GM21360 (cell line): ENCODE results near the gene VWA3B.
"Not testable (repeated sequence)": the region's sequence is repeated elsewhere in the genome, so short reads cannot be mapped to it uniquely, and the experiment has no call there.

Experiments used
- ATAC-seq: cut with Tn5 transposase; IDR thresholded peaks from one replicate; pipeline ENCODE4 v1.9.1; 2021; ENCODE audit warnings: mild to moderate bottlenecking, moderate library complexity; ENCODE audit not compliant: unreplicated experiment

Gene VWA3B

DNA sequence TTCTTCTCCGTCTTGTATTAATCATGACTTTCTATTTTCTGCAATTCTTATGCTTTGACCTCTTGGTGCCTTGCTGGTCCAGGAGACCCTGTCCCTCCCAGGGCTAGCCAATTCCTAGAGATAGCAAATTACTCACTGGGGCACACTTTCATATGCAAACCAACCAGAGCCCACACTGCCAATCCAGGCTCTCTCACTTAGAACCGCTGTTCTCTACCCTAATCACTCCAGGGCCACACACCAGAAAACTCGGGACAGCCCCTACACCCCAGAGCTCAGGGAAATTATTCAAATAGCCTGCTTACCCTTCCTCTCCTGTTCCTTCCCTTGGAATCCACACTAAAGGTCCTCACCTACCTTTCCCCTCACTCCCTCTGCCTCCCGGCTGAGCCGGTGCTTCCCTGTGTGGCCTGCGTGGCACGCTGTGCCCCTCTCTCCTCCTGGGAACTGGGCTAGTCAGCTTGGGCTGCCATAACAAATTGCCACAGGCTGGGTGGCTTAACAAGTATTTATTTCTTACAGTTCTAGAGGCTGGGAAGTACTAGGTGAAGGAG lies 41.7 kb downstream of the VWA3B start:
- ATAC-seq, result no peak

DNA sequence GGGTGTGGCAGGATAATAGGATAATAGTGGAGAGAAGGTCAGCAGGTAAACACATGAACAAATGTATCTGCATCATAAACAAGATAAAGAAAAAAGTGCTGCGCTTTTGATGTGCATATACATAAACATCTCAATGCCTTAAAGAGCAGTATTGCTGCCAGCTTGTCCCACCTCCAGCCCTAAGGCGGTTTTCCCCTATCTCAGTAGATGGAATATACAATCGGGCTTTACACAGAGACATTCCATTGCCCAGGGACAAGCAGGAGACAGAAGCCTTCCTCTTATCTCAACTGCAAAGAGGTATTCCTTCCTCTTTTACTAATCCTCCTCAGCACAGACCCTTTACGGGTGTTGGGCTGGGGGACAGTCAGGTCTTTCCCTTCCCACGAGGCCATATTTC lies 43.1 kb downstream of the VWA3B start:
- not testable (repeated sequence) for ATAC-seq

DNA sequence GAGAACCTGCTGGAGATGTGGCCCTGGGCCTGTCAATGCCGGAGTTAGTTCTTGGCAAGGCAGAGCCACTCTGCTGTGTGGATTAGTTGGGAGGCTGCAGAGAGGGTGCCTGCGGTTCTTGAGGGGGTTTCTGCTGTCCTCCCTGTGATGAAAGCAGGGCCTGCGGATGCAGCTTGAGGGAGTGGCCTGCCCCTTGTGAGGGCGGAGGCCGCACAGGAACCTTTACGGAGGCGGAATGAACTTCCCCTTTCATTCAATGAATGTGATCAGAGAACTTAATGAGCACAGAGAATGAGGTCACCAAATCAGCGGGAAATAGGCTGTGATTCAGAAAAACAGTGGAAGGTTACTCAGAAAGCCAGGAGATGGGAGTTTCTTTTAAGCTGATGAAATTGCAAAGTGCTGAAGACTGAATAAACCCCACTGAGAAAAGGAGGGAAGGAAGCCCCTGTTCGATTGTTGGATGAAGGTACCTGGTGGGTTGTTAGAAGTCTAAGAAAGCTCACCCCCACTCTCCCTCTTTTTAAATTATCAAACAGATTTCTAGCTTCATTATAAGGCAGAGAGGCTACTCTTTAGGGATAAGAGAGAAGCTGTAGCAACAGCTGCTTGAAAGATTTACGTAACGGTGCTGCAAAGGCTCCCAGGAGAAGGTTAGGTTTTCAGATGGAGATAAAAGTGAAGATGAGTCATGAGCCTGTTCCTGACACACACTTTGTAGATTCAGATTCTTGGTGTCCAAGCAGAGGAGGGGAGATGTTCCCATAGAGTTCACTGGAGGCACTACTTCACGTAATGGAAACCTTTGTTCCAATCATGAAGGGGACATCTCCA lies 47.4 kb downstream of the VWA3B start:
- peak; percentile 88 for ATAC-seq

DNA sequence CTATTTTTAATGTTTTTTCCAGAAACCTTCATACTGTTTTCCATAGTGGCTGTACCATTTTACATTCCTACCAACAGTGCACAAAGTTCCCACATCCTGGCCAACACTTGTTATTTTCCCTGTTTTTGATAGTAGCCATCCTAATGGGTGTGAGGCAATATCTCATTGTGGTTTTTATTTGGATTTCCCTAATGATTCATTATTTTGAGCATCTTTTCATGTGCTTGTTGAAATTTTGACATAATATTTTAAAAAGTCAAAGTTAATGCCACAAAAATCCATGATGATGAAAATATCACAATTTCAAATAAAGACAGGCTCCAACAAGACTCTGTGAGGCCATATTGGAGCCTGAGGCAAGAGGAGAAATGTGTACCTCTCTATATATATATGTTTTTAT lies 50.2 kb downstream of the VWA3B start:
- ATAC-seq, result no peak

DNA sequence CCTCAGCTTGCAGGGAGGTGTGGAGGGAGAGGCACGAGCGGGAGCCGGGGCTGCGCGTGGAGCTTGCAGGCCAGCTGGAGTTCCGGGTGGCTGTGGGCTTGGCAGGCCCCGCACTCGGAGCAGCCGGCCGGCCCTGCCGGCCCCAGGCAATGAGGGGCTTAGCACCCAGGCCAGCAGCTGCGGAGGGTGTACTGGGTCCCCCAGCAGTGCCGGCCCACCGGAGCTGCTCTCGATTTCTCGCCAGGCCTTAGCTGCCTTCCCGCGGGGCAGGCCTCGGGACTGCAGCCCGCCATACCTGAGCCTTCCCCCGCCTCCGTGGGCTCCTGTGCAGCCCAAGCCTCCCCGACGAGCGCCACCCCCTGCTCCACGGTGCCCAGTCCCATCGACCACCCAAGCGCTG lies 52.0 kb downstream of the VWA3B start:
- ATAC-seq, result not testable (repeated sequence)

DNA sequence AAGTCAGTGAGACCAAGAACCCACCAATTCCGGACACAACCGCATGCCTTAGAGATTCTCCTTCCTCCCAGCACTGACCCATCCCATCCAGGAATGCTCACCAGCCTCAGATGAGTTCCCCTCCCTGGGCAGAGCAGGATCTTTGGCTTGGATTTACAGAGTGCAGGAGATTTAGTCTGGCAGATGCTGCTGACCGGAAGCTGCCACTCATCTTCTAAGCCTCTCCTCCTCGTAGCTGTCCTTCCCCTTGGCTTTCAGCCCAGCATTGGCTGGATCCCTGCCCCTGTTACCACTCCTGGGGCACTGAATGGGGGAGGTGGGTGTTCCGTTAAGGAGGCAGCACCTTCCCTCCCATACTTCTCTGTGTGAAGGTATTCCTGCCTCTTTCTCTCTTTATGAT lies 53.2 kb downstream of the VWA3B start:
- no peak for ATAC-seq

DNA sequence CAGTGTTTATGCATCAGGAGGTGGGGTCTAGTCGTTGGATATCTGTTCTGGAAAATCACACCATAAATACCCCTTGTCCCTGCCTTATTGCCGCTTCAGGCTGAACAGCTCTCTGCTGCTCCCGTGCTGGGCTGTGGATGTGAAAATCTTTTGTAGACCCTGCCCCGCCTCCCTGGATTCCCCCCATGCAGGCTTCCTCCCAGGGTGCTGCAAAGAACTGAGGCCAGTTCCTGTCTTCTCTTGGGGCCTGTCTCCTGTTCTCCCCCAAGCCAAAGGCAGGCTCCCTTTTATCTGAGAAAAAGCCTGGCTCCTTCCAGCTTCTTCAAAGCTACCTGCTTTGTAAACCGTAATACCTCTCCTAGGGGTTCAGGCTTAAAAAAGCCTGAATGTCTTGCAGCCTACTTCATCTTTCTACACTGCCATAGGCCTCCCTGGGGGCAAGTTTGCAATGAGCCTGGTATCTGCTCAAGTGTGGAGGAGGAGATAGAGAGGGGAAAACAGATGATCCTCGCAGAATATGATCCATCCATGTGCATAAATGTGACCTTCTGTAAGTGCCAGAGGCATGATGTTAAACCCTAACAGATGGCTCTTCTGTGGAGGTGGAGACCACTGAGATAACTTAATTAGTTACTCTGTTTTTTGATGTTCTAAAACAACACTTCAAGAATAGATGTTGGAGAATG lies 55.3 kb downstream of the VWA3B start:
- ATAC-seq, result no peak

DNA sequence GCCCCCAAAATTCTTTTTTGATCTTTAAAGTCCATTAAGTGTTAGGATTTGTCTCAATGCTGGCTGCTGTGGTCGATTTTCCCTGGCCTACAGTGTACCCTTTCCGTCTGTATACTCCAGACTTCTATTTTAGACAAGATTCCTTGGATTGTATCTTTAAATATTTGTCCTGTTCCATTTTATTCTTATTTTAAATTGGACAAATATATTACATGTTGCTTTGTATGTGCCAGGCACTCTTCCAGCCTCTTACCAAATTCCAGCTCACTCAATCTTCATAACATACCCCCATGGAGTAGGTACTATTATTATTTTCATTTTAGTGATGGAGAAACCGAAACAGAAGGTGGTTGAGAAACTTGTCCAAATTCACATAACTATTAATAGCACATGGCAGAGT lies 58.1 kb downstream of the VWA3B start:
- no peak for ATAC-seq

DNA sequence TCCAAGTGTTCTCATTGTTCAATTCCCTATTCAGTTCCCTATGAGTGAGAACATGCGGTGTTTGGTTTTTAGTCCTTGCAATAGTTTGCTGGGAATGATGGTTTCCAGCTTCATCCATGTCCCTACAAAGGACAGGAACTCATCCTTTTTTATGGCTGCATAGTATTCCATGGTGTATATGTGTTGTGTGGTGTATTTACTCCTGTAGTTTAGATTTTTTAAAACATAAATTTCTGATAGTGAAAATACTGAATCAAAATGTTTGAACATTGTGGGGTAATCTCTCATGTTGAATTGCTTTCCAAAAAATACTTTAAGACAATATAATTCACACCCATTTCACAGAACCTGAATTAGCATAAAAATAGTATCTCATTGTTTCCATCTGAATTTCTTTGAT lies 60.9 kb downstream of the VWA3B start:
- ATAC-seq, result not testable (repeated sequence)

DNA sequence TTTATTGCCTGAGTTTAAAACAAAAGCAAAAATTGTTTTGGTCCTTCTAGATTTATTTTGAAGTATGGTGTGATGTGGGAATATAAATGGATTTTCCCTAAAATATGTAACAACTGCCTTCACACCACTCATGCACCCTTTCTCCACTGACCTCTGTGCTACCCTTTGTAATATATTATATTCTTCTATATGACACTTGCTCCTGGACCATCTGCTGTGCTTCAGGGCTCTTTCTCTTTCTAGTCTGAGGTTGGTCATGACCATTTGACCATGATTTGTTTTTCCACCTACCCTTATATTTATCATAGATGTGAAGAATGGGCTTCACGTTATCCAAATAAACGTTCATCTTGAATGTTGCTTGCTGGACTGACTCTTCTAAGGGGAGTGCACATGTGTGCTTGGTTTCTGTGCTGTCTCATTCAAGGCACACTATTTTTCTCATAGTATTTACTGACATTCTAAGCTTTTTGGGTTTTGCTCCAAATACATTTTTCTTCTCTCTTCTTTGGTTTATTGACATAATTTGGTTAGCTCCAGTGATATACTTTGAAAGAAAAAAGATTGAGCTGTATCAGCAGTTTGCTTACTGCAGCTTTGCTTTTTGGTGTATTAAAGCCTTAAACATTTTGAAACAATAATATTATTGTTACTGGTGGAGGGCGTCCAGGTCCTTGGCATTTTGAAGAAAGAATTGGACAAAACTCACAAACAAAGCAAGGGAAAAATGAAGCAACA lies 61.8 kb downstream of the VWA3B start:
- ATAC-seq, result no peak

DNA sequence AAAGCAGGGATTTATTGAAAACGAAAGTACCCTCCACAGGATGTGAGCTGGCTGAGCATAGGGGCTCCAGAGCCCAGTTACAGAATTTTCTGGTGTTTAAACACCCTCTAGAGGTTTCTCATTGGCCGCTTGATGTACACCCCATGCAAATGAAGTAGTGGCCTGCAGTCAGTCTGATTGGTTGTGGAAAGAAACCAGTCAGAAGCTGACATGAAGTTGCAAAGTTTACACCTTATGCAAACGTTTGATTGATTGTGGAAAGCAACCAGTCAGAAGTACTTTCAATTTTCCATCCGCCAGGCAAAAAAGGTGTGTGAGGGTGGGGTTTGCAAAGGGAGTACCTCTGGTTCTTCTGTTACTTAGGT lies 62.3 kb downstream of the VWA3B start:
- no peak for ATAC-seq

DNA sequence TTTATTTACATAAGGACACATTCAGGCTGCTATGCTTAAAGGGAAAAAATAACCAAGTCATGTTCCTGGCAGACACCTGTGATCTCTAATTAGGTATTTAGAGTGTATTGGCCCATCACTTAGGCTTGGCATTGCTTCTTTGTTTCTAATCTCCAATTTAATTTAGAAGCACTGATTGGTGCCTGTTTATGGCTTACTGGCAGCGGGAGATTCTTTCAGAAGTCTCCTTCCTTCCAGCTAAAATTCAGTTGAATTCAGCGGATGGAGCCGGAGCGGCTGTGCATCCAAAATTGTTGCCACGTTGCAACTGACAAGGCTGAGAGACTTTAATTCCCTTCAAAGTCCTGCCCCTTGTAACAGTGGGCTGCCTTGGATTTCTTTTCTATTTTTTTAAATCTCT lies 66.5 kb downstream of the VWA3B start:
- no peak for ATAC-seq

DNA sequence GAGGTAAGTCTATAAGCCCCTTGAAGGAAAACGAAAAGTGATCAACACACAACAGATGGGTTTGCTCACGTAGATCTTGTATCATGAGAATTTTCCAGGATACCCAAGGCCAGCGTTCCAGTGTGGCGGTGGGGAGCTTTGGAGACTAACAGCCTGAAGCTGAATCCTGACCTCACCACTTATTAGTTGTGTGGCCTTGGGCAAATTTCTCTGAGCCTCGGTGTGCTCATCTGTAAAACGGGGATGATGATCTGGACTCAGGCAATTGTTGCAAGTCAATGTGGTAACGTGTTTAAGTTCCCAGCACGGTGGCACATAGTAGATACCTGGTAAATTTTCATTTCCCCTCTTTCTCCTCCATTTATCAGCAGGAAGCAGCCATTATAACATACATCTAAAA lies 68.3 kb downstream of the VWA3B start:
- ATAC-seq, result no peak

DNA sequence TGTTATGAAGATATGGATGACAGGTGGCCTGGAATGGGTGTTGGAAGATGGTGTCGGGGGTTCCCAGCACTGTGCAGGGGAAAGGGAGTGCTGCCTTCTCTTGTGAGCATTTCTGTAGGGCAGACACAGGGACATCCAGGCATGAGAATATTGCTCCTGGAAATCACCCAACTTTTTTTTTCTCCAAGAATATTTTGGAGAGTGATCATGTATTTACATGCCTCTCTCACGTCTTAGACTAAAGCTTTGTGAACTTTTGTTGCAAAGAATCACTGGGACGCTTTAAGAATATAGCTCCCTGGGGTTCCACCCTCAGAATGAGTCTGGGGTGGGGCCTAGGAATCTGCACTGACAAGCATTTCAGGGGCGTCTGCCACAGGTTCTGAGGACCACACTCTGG lies 68.7 kb downstream of the VWA3B start:
- no peak for ATAC-seq

DNA sequence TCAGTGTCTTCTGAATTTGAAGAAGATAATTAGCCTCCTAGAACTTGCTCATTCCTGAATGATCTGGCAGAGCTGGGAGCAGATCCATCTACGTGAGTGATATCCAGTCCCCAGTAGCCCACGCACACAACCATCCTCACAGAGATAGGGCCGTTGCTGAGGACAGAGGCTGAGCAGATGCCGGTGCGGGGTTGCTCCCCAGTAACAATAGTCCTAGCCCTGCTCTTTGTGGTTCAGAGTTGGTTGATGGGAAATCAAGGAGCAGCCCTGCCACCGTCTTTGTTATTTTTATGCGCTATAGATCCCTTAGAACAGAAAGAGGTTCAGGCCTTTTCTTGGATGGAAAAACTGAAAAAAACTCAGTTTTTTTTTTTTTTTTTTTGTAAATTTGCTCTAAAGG lies 69.3 kb downstream of the VWA3B start:
- no peak for ATAC-seq

DNA sequence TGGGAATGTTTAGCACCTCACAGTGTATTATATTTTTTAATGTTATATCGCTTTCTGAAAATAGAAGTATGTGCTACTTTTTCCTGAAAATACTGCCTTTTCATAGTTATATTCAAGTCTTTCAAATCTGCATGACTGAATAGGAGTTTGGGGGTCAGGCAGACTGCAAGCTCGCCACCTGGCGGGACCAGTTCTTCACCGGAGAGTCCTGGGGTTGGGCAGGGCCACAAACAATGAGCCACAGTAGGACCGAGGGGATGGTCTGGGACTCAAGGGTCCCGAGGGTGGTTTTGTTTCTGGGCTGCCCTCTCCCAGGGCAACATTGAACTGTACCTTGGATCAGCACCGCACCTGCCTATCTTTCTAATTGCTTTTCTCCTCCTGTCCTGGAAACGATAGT lies 70.6 kb downstream of the VWA3B start:
- ATAC-seq, result no peak

DNA sequence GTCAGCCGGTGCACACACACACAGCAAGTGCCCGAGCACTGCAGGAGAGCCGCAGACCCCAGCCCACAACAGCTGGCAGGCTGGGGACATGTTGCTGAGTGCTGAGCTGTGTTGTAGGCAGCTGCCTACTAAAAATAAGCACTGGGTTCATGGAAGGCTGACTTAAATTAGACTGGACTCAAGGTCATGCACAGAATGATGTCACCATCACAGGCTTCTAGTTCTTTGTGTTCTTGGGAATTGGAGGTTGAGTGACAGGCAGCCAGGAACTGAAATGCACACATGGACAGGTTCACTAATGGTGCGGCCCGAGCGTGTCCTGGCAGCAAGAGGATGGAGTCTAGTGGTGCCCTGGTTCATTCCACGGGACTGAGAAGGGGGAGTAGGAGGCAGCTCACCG lies 71.3 kb downstream of the VWA3B start:
- ATAC-seq, result no peak

DNA sequence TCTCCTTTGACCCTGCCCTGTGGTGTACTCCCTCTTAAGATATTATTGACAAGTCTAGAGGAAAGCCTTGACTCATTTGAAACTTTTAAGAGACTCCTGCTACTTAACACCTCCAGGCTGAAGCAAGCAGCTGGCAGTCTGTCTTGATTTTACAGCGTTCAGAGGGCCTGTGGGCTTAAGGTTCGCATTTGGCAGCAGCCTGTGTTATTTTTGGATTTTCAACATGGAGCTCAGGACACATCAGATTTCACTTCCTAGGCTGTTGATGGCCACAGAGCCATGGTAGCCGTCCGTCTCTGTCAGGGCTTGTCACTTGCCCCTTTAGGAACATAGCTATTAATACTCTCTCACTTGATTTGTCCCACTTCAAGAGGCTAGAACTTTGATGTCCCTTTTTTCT lies 73.6 kb downstream of the VWA3B start:
- ATAC-seq, result no peak

DNA sequence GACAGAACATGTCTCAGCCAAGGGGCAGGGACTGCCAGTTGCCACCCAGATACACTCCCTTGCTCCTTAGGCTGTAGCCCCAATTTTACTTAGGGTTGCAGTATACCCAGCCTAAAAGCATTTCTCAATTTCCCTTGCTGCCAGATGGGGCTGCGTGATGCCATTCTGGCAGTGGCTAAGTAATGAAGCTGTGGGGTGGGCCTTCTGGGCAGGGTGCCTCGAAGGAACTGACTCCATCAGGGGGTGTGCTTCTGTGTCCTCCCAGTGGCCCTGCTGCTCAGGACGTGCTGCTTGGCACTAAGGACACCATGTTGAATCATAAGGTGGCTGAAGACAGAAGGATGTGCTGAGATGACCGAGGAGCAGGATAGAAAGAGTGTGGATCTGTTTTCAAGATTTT lies 74.2 kb downstream of the VWA3B start:
- ATAC-seq, result no peak

DNA sequence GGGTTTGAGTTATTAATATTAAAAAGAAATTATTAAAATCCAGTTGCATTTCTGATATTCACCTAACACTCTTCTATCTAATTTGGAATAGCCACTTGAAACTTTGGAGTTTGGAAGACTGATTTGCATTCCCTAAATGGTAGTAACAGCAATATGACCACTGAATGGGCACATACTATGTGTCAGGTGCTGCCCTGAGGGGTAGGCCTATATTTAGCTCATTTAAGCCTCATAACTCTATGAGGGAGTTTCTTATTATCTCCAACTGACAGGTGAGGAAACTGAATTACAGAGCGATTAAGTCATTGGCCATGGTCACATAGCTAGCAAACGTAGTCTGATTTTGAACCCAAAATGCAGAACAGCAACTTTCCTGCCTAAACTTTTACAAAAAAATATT lies 77.3 kb downstream of the VWA3B start:
- ATAC-seq, result no peak

DNA sequence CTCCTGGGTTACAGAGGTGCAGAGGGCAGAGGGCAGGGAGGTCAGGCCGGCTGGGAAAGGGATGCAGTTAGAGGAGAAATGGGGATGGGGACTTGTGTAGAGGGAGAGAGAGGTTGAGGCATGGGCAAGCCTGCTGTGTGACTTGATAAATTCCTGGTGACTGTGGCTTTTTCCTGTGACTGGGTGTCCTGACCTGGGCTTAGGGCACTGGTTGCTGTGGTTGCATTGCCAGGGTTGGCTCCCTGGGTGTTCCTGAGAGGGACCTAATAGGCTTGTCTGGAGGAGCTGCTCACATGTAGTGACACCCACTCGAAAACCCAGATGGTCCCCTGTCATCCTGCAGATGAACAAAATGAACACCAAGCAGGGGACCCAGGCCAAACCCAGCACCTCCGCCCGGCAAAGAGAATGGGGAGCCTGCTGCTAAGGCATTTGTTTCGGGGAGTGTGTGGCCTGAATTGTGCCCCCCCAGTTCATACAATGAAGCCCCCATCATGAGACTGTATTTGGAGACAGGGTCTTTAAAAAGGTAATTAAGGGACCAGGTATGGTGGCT lies 78.6 kb downstream of the VWA3B start:
- ATAC-seq, result no peak
